ENCODE data around the gene PIP4K2B. TPM values are rescaled to one million over a fixed set of nuclear protein-coding genes. Genes with fewer than 3 reads are reported as not detected.

PIP4K2B gene
- total RNA-seq, 2 experiments from 2014 or later = 33.0 to 38.6 TPM

DNA sequence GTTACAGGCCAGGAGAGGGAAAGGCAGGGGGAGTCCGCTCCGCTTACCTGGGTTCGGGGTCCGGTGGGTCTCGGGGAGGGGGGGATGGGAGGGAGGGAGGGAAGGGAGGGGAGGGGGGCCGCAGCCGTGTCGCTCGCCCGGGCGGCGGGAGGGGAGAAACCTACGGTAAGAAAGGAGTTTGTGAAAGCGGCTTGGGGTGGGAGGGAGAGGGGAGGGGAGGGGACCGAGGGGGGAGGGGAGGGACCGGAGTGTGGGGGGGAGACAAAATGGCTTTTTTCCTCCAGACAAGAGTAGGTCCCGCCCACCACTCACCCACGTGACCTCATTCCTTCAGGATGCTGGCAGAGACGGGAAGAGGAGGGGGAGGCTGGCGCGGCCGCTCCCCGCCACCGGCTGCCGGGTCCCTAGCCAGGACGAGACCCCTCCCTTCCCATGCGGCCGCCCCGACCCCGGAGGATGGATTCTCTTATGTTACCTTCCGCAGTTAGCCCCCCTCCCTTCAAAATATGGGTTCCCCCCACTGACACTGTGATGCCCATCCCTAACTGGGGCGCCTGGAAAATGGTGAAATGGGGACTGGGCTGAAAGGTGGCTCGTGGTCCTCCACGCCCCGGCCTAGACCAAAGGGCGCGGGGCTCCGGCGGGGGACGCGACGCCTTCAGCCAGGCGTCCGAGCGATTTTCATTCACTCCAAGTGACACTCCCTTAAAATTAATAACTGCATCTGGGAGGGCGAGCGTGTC, 51.0 kb downstream of the PIP4K2B start, which contains the start of gene PCGF2:
Gene PCGF2 (minus strand): TSS at position 188 of the 743 bp plus-strand sequence. CDS start 7,934 bp downstream, outside the sequence.
- intact Hi-C loops (cut with micrococcal nuclease; ENCODE audit: unreplicated experiment) = no loop called here
- peak within 1 kb of the TSS; percentile 61 for H2AFZ ChIP-seq (ENCODE audit: low read length)
- peak; percentile 66 for DNase-seq (ENCODE audit: low spot score)
- peaks cover 60% of the 10 kb centered on the region for H3K4me1 ChIP-seq (ENCODE audit: insufficient read depth, low read length, poor library complexity, severe bottlenecking)
- peaks cover 46% of the 10 kb centered on the region for H3K79me2 ChIP-seq (ENCODE audit: insufficient read depth, low read depth, low read length)
- peak within 1 kb of the TSS; percentile 84 for H3K27ac ChIP-seq (ENCODE audit: low read depth, low read length, poor library complexity, severe bottlenecking)
- no TSS peak for BruUV-seq (replicated peaks)
- peaks cover 6% of the 10 kb centered on the region; the same call in 1 of the 2 replicates for H3K36me3 ChIP-seq (ENCODE audit: insufficient read depth, low read length)
- ChIA-PET CTCF (ENCODE audit: unreplicated experiment) (no interaction called here), POLR2A (interaction anchor here (0.7 kb wide), 1 partner anchor 90 kb away, joined by 3 read pairs; no protein-coding TSS in a partner anchor)
- H4K20me1 ChIP-seq (ENCODE audit: insufficient read depth, low read length) = no peaks in the 10 kb centered on the region
- H3K4me3 ChIP-seq (ENCODE audit: low read depth, low read length, poor library complexity, severe bottlenecking) = peak within 1 kb of the TSS; percentile 79
- H3K4me2 ChIP-seq (ENCODE audit: low read length) = peak within 1 kb of the TSS; percentile 81
- no peaks in the 10 kb centered on the region for H3K9me3 ChIP-seq (ENCODE audit: low read length)
- H3K9me2 ChIP-seq (ENCODE audit: insufficient read depth, low read length) = no peaks in the 10 kb centered on the region
- TF ChIP-seq, protein P1, sequence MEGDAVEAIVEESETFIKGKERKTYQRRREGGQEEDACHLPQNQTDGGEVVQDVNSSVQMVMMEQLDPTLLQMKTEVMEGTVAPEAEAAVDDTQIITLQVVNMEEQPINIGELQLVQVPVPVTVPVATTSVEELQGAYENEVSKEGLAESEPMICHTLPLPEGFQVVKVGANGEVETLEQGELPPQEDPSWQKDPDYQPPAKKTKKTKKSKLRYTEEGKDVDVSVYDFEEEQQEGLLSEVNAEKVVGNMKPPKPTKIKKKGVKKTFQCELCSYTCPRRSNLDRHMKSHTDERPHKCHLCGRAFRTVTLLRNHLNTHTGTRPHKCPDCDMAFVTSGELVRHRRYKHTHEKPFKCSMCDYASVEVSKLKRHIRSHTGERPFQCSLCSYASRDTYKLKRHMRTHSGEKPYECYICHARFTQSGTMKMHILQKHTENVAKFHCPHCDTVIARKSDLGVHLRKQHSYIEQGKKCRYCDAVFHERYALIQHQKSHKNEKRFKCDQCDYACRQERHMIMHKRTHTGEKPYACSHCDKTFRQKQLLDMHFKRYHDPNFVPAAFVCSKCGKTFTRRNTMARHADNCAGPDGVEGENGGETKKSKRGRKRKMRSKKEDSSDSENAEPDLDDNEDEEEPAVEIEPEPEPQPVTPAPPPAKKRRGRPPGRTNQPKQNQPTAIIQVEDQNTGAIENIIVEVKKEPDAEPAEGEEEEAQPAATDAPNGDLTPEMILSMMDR (conservative IDR thresholded peaks at IDR 0.05; ENCODE audit: low read length) = no peak
- TF ChIP-seq EZH2phosphoT487 (IDR thresholded peaks at IDR 0.05; ENCODE audit: borderline replicate concordance, low read depth, low read length) = no peak

DNA sequence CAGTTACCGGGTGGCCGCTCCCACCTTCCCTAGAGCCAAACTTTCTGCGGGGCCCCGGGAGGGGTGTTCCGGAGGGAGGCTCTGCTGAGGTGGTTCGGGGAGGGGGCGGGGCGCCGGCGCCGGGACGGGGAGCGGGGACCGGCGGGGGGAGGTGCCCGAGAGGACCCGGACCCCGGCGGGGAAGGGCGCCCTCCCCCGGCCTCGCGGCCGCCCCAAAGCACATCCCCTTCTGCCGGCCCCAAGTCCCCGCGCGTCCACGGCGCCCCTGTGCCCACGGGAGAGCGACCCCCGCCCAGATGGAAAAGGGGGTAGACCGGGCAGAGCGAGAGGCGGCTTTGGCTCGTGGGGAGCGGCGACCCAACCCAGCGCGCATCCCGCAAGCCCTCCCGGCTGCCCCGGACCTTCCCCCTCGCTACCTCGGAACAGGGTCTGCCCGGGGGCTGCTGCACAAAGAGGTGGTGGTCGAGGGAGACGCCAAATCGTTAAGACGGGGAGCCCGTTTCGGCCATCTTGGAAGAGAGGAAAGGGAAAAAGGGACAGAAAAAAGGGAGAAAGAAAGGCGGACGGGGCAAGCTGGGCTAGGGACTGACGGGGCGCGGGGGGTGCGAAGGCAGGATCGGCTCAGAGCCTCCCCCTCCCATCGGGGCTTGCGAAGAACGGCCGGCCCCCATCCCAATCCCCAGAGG, 51.8 kb downstream of the PIP4K2B start:
- Histone ChIP-seq H3K4me3 (ENCODE audit: low read depth, low read length, poor library complexity, severe bottlenecking) (peak overlapping the region; percentile 79), H3K9me3 (ENCODE audit: low read length) (no peaks in the 10 kb centered on the region), H3K79me2 (ENCODE audit: insufficient read depth, low read depth, low read length) (peaks cover 47% of the 10 kb centered on the region), H4K20me1 (ENCODE audit: insufficient read depth, low read length) (no peaks in the 10 kb centered on the region), H3K4me1 (ENCODE audit: insufficient read depth, low read length, poor library complexity, severe bottlenecking) (peaks cover 65% of the 10 kb centered on the region), H3K9me2 (ENCODE audit: insufficient read depth, low read length) (no peaks in the 10 kb centered on the region), H3K36me3 (ENCODE audit: insufficient read depth, low read length) (peaks cover 6% of the 10 kb centered on the region; the same call in 1 of the 2 replicates), H2AFZ (ENCODE audit: low read length) (peak overlapping the region; percentile 61; the same call in 1 of the 2 replicates), H3K27ac (ENCODE audit: low read depth, low read length, poor library complexity, severe bottlenecking) (peak overlapping the region; percentile 84), H3K4me2 (ENCODE audit: low read length) (peak overlapping the region; percentile 80)
- ChIA-PET POLR2A (no interaction called here), CTCF (ENCODE audit: unreplicated experiment) (no interaction called here)
- BruUV-seq (replicated peaks) = no TSS peak
- no peak for TF ChIP-seq EZH2phosphoT487 (IDR thresholded peaks at IDR 0.05; ENCODE audit: borderline replicate concordance, low read depth, low read length)
- TF ChIP-seq, protein P1 (conservative IDR thresholded peaks at IDR 0.05; ENCODE audit: low read length) = peak; percentile 65
- DNase-seq (ENCODE audit: low spot score) = peak; percentile 70
- intact Hi-C loops (cut with micrococcal nuclease; ENCODE audit: unreplicated experiment) = loop anchor here (1.0 to 2.0 kb wide), 2 partner anchors 17 to 45 kb away; partner anchors contain the start of gene CISD3

Measured in OCI-LY7 (cell line).